Measurements from ENCODE around the gene DEK.
"Not testable (repeated sequence)": the region's sequence is repeated elsewhere in the genome, so short reads cannot be mapped to it uniquely, and the experiment has no call there.

DEK gene

GRCh38 chr6:18240230-18240629 is 24.1 kb downstream of the DEK start:
- DNase-seq (ENCODE audit: low read depth in 2 of 2) = no peak

GRCh38 chr6:18237167-18237566 is 27.2 kb downstream of the DEK start:
- no peak for DNase-seq (ENCODE audit: low read depth in 2 of 2)

- DNase-seq (ENCODE audit: low read depth in 2 of 2) = no peak
These were observed 28.8 kb downstream of the DEK start for GRCh38 chr6:18235524-18235923.

- no peak for DNase-seq (ENCODE audit: low read depth in 2 of 2)
These were observed 29.8 kb downstream of the DEK start for GRCh38 chr6:18234564-18234963.

- DNase-seq (ENCODE audit: low read depth in 2 of 2) = not testable (repeated sequence)
These were observed 30.6 kb downstream of the DEK start for GRCh38 chr6:18233770-18234169.

GRCh38 chr6:18231856-18232255 is 32.5 kb downstream of the DEK start:
- not testable (repeated sequence) for DNase-seq (ENCODE audit: low read depth in 2 of 2)

- not testable (repeated sequence) for DNase-seq (ENCODE audit: low read depth in 2 of 2)
These were observed 35.7 kb downstream of the DEK start for GRCh38 chr6:18228590-18228989.

- DNase-seq (ENCODE audit: low read depth in 2 of 2) = not testable (repeated sequence)
These were observed 37.2 kb downstream of the DEK start for GRCh38 chr6:18227166-18227565.

- DNase-seq (ENCODE audit: low read depth in 2 of 2) = not testable (repeated sequence)
These were observed 37.8 kb downstream of the DEK start for GRCh38 chr6:18226451-18227105.

- DNase-seq (ENCODE audit: low read depth in 2 of 2) = no peak
These were observed 43.1 kb downstream of the DEK start for GRCh38 chr6:18221288-18221615.

GRCh38 chr6:18219591-18219990 is 44.7 kb downstream of the DEK start:
- DNase-seq (ENCODE audit: low read depth in 2 of 2) = no peak

- DNase-seq (ENCODE audit: low read depth in 2 of 2) = no peak
These were observed 46.1 kb downstream of the DEK start for GRCh38 chr6:18218233-18218632.

- DNase-seq (ENCODE audit: low read depth in 2 of 2) = no peak
These were observed 47.9 kb downstream of the DEK start for GRCh38 chr6:18216411-18216810.

GRCh38 chr6:18215436-18215835 is 48.9 kb downstream of the DEK start:
- DNase-seq (ENCODE audit: low read depth in 2 of 2) = no peak

GRCh38 chr6:18214003-18214402 is 50.3 kb downstream of the DEK start:
- DNase-seq (ENCODE audit: low read depth in 2 of 2) = no peak

- no peak for DNase-seq (ENCODE audit: low read depth in 2 of 2)
These were observed 50.9 kb downstream of the DEK start for GRCh38 chr6:18213439-18213838.

GRCh38 chr6:18212231-18212630 is 52.1 kb downstream of the DEK start:
- DNase-seq (ENCODE audit: low read depth in 2 of 2) = no peak

GRCh38 chr6:18211338-18211737 is 53.0 kb downstream of the DEK start:
- peak in 1 of 2 donors; percentile 31 for DNase-seq (ENCODE audit: low read depth in 2 of 2)

- no peak for DNase-seq (ENCODE audit: low read depth in 2 of 2)
These were observed 53.6 kb downstream of the DEK start for GRCh38 chr6:18210707-18211106.

GRCh38 chr6:18209539-18210197 is 54.7 kb downstream of the DEK start:
- DNase-seq (ENCODE audit: low read depth in 2 of 2) = no peak

- not testable (repeated sequence) for DNase-seq (ENCODE audit: low read depth in 2 of 2)
These were observed 55.6 kb downstream of the DEK start for GRCh38 chr6:18208778-18209177.

GRCh38 chr6:18207949-18208348 is 56.4 kb downstream of the DEK start:
- no peak for DNase-seq (ENCODE audit: low read depth in 2 of 2)

GRCh38 chr6:18207438-18207837 is 56.9 kb downstream of the DEK start:
- no peak for DNase-seq (ENCODE audit: low read depth in 2 of 2)

GRCh38 chr6:18206591-18206990 is 57.7 kb downstream of the DEK start:
- DNase-seq (ENCODE audit: low read depth in 2 of 2) = no peak

All from stimulated activated CD8-positive, alpha-beta memory T cell treated with anti-CD3 and anti-CD28 coated beads, Interleukin-15, amount 100 ng/mL, for 48 hours (primary cell).